CD4-positive, alpha-beta T cell treated with Interleukin-4 for 4 hours (primary cell): ENCODE data around the gene GDA.
A peak's percentile ranks its signal among the peaks of the same experiment; 100 is the strongest.
"Not testable (repeated sequence)": the region's sequence is repeated elsewhere in the genome, so short reads cannot be mapped to it uniquely, and the experiment has no call there.

ENCODE experiments used
- DNase-seq: peaks from one replicate; pipeline ENCODE4 v3.0.0-alpha.2; 2020

The GDA gene

GRCh38 chr9:72289401-72289800 is 140.2 kb downstream of the GDA start:
- no peak for DNase-seq

GRCh38 chr9:72290311-72290710 is 141.1 kb downstream of the GDA start:
- DNase-seq, result no peak

- DNase-seq, result not testable (repeated sequence)
Observed at GRCh38 chr9:72291576-72291975, 142.3 kb downstream of the GDA start.

- peak; percentile 52 for DNase-seq
Observed at GRCh38 chr9:72292256-72292682, 143.0 kb downstream of the GDA start.

GRCh38 chr9:72292874-72293607 is 143.8 kb downstream of the GDA start:
- DNase-seq, result no peak

DNA sequence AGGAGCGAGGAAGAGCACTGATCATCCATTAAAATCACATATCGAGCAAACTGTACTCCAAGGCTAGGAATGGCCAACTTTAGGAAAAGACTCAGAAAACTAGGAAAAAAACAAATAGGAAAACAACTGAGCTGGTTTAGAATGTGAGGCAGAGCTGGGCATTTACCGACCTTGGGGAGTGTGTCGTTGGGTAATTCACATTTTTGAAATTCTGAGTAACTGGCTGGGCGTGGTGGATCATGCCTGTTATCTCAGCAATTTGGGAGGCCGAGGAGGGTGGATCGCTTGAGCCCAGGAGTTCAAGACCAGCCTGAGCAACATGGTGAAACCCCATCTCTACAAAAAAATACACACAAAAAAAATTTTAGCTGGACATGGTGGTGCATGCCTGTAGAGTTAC is 145.7 kb downstream of the GDA start:
- no peak for DNase-seq

DNA sequence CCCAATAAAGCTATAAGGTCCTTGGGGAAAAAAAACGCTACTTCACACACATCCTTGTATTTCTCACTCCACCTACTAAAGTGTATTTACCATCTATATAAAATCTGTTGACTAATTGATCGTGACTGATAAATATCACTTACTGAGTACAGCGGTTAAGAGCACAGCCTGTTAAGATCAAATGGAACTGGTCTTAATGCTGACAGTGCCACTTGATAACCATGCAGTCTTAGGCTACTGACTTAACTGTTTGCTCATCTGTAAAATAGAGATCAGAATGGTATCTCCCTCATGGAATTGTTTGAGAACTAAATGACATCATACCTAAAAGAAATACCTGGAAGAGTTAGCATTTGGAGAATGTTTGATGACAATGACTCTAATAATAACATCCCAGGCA is 148.3 kb downstream of the GDA start:
- no peak for DNase-seq

DNA sequence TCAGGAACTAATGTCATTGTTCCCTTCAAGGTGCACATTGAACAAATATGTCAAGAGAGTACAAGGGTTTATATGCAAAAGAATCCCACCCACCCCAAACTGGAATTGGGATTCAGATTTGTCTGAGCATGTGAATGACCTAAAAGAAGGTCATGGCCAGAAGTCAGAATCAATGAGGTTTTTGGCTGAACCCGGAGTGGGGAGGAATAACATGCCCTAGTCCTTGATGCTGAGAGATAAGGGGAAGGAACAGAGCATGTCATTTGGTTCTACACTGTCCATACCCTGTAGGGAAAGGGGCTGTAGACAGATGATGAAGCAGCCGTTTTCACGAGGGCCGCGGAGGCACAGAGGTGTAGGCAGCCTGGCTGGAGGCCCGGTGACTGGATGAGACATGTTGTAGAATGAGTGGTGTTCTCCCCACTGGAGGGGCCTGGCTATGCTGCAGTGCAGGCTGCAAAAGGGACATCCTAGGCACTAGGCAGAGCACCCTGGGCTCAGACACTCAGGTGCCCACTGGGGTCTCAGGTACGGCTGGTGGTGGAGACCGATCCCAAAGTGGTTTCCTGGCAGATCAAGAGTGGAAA is 149.9 kb downstream of the GDA start:
- DNase-seq, result no peak

- DNase-seq, result no peak
Observed at GRCh38 chr9:72300873-72301272, 151.6 kb downstream of the GDA start.
